HEK293T (cell line): ENCODE data around the gene NUP205.

ENCODE experiments used
- CTCF ChIA-PET: fragments of 350-600 bp; formaldehyde crosslinking; extraction: SDS; loops from one replicate; lab custom pipeline; 2021; ENCODE audit warnings: antibody characterized with exemption, inconsistent platforms; lab: Yijun Ruan, JAX
- POLR2A ChIA-PET: fragments of 350-600 bp; formaldehyde crosslinking; extraction: SDS; loops from one replicate; lab custom pipeline; 2020; ENCODE audit warnings: antibody characterized with exemption, inconsistent platforms; lab: Yijun Ruan, JAX
- DNase-seq: peaks from one replicate; pipeline ENCODE4 v3.0.0; 2012; ENCODE audit warnings: mixed read lengths; ENCODE audit errors: extremely low spot score
- ARNT ChIP-seq: fragments of 450-650 bp; IDR thresholded peaks from 2 replicates; pipeline ENCODE4 v1.6.1; 2017; ENCODE audit warnings: mild to moderate bottlenecking
- BHLHE40 ChIP-seq: fragments of 450-650 bp; IDR thresholded peaks from 2 replicates; pipeline ENCODE4 v1.6.1; 2016; ENCODE audit warnings: mild to moderate bottlenecking, moderate library complexity, borderline replicate concordance
- CTBP1 ChIP-seq: fragments of 450-650 bp; IDR thresholded peaks from 2 replicates; pipeline ENCODE4 v1.6.1; 2016; ENCODE audit warnings: borderline replicate concordance
- ELF4 ChIP-seq: fragments of 450-650 bp; IDR thresholded peaks from 2 replicates; pipeline ENCODE4 v1.6.1; 2017; ENCODE audit warnings: antibody characterized with exemption
- FOXA1 ChIP-seq: fragments of 450-650 bp; IDR thresholded peaks from 2 replicates; pipeline ENCODE4 v1.6.1; 2016; ENCODE audit warnings: mild to moderate bottlenecking
- FOXK2 ChIP-seq: fragments of 450-650 bp; IDR thresholded peaks from 2 replicates; pipeline ENCODE4 v1.6.1; 2016; ENCODE audit warnings: mild to moderate bottlenecking
- FOXM1 ChIP-seq: fragments of 450-650 bp; IDR thresholded peaks from 2 replicates; pipeline ENCODE4 v1.6.1; 2017; ENCODE audit warnings: mild to moderate bottlenecking, borderline replicate concordance
- HDGF ChIP-seq: fragments of 450-650 bp; IDR thresholded peaks from 2 replicates; pipeline ENCODE4 v1.6.1; 2017; ENCODE audit warnings: antibody characterized with exemption, borderline replicate concordance
- L3MBTL2 ChIP-seq: fragments of 450-650 bp; conservative IDR thresholded peaks from 2 replicates; pipeline ENCODE4 v1.6.1; 2016; ENCODE audit warnings: mild to moderate bottlenecking
- LEF1 ChIP-seq: fragments of 450-650 bp; IDR thresholded peaks from 2 replicates; pipeline ENCODE4 v1.6.1; 2017; ENCODE audit warnings: mild to moderate bottlenecking, borderline replicate concordance
- NFRKB ChIP-seq: fragments of 450-650 bp; IDR thresholded peaks from 2 replicates; pipeline ENCODE4 v1.6.1; 2016; ENCODE audit warnings: mild to moderate bottlenecking, moderate library complexity
- SP1 ChIP-seq: fragments of 450-650 bp; IDR thresholded peaks from 2 replicates; pipeline ENCODE4 v1.6.1; 2017
- SUZ12 ChIP-seq: fragments of 450-650 bp; IDR thresholded peaks from 2 replicates; pipeline ENCODE4 v1.6.1; 2016; ENCODE audit warnings: mild to moderate bottlenecking
- TARDBP ChIP-seq: fragments of 450-650 bp; IDR thresholded peaks from 2 replicates; pipeline ENCODE4 v1.6.1; 2016
- ZNF384 ChIP-seq: fragments of 450-650 bp; IDR thresholded peaks from 2 replicates; pipeline ENCODE4 v1.6.1; 2016
- TF ChIP-seq, protein P1 (sequence below): fragments of 450-650 bp; IDR thresholded peaks from 2 replicates; pipeline ENCODE4 v1.6.1; 2016

NUP205 gene

DNA sequence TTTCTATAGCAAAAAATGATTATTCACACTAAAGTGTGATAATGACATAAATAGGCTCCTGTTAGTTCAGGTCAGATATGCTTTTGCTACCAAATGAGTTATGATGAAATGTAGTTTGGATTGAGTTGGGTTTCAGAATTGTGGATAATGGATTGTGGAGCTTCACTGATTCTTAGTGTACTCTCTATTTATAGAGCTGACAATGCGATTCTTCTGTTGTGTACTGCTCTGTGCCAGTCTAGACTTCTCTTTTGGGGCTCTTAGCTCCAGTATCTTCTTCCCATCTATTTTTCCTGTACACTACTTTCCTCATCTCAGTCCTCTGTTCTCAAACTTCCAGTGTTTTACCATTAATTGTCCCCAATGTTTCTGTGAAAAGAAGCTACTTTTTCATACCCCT, 112.1 kb downstream of the NUP205 start:
- POLR2A ChIA-PET, result interaction anchor here (1.0 to 2.6 kb wide), 2 partner anchors 8 to 45 kb away, joined by 3 to 14 read pairs; partner anchors contain the start of gene STMP1
- no peak for DNase-seq
- CTCF ChIA-PET, result interaction anchor here (3.7 kb wide), 1 partner anchor 41 kb away, joined by 11 read pairs; no protein-coding TSS in a partner anchor
- no peak for TF ChIP-seq FOXK2
- TF ChIP-seq ZNF384, result no peak
- no peak for TF ChIP-seq LEF1
- no peak for TF ChIP-seq BHLHE40
- no peak for TF ChIP-seq HDGF
- TF ChIP-seq, protein P1, sequence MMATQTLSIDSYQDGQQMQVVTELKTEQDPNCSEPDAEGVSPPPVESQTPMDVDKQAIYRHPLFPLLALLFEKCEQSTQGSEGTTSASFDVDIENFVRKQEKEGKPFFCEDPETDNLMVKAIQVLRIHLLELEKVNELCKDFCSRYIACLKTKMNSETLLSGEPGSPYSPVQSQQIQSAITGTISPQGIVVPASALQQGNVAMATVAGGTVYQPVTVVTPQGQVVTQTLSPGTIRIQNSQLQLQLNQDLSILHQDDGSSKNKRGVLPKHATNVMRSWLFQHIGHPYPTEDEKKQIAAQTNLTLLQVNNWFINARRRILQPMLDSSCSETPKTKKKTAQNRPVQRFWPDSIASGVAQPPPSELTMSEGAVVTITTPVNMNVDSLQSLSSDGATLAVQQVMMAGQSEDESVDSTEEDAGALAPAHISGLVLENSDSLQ, result no peak
- TF ChIP-seq FOXA1, result no peak
- no peak for TF ChIP-seq SP1
- no peak for TF ChIP-seq CTBP1
- TF ChIP-seq ARNT, result no peak

DNA sequence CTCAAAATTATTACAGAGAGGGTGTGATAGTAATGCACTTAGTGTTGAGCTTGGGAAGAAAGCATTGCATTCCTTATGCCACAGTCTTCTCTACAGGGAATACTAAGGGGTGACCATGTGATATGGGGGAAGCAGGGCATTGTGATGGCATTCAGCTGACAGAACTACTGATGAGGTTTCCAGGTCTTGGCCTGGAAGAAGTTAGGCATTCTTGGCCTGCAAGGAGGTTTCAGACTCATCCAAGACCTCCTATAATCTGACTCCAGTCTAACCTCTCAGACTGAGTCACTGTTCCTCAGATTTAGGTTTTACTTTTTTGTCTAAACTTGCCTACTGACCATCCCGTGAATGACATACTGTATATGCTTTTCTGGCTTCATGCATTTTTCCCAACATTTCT, 112.5 kb downstream of the NUP205 start:
- TF ChIP-seq CTBP1 (no peak), ARNT (no peak), BHLHE40 (no peak), LEF1 (no peak), SUZ12 (no peak), ELF4 (no peak), NFRKB (no peak)
- no peak for DNase-seq
- CTCF ChIA-PET, result interaction anchor here (3.7 kb wide), 1 partner anchor 41 kb away, joined by 11 read pairs; no protein-coding TSS in a partner anchor
- POLR2A ChIA-PET, result interaction anchor here (1.0 to 2.6 kb wide), 2 partner anchors 8 to 44 kb away, joined by 3 to 14 read pairs; partner anchors contain the start of gene STMP1

DNA sequence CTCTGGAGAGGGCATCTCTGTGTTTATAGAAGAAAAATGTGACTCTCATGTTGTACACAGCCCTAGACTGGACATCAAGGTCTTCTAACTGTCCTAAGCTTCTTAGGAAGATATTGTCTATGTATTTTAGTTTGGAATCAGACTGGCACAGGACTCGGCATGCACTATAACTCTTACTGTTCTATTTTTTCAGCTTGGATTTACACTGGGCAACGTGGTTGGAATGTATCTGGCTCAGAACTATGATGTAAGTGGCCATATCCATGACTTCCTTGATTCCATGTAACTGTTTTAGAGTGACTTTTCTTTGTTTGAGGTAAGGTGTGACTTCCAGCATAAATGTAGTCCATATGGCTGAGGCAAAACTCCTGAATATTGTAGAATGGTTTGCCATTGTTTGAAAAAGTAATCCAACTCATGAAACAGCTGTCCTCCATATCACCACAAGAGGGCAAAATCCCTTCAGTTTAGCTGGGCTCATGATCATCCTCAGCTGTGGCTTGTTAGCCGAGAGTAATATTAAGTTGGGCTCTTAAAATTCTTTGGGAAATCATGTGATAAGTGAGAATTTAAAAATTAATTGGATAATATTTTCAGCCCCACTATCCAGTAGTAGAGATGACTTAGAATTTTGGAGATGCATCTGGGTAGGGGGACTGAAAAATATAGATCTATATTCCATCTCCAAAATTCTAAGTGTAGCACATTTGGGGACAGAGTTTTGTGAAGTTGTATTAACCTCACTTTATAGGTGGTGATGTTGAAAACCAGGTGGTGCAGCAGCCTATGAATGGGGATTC, 115.0 kb downstream of the NUP205 start:
- no peak for TF ChIP-seq ARNT
- no peak for TF ChIP-seq HDGF
- no peak for TF ChIP-seq BHLHE40
- TF ChIP-seq ELF4, result no peak
- no peak for TF ChIP-seq NFRKB
- no peak for TF ChIP-seq TARDBP
- TF ChIP-seq SUZ12, result no peak
- TF ChIP-seq ZNF384, result no peak
- TF ChIP-seq CTBP1, result no peak
- TF ChIP-seq, protein P1, result no peak
- no peak for TF ChIP-seq FOXA1
- no peak for TF ChIP-seq LEF1
- TF ChIP-seq SP1, result no peak
- no peak for TF ChIP-seq L3MBTL2
- TF ChIP-seq FOXM1, result no peak
- no peak for TF ChIP-seq FOXK2
- ChIA-PET POLR2A (interaction anchor here (1.0 to 1.7 kb wide), 4 partner anchors 9 to 125 kb away, joined by 3 to 11 read pairs (median 6); partner anchors contain the start of genes SLC13A4 and STMP1), CTCF (interaction anchor here (0.7 to 3.7 kb wide), 13 partner anchors 8 to 398 kb away, joined by 3 to 19 read pairs (median 6); partner anchors contain the start of gene STMP1)
- peak; percentile 81 for DNase-seq

DNA sequence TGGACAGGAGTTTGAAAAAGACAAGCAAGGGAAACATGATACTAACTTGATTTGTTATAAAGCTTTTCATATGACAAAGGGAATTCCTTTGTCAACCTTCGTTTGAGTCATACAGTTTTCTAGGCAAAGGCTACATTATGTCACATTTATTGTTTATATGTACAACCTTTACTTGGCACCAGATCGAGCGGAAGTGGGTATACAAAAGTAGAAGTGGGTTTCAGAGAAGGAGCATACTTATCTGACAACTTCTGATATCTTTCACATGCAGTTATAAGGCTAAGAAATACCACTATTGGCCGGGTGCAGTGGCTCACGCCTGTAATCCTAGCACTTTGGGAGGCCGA, 115.6 kb downstream of the NUP205 start:
- POLR2A ChIA-PET, result interaction anchor here (1.0 to 1.7 kb wide), 4 partner anchors 9 to 125 kb away, joined by 3 to 11 read pairs (median 6); partner anchors contain the start of genes SLC13A4 and STMP1
- CTCF ChIA-PET, result interaction anchor here (0.7 to 3.7 kb wide), 10 partner anchors 9 to 392 kb away, joined by 3 to 19 read pairs (median 6); no protein-coding TSS in a partner anchor
- no peak for DNase-seq
- TF ChIP-seq FOXA1 (no peak), SP1 (no peak), TARDBP (no peak), CTBP1 (no peak), FOXK2 (no peak), SUZ12 (no peak), ARNT (no peak), ZNF384 (no peak), FOXM1 (no peak), L3MBTL2 (no peak), LEF1 (no peak), NFRKB (no peak), ELF4 (no peak), BHLHE40 (no peak)
- TF ChIP-seq, protein P1, result no peak

DNA sequence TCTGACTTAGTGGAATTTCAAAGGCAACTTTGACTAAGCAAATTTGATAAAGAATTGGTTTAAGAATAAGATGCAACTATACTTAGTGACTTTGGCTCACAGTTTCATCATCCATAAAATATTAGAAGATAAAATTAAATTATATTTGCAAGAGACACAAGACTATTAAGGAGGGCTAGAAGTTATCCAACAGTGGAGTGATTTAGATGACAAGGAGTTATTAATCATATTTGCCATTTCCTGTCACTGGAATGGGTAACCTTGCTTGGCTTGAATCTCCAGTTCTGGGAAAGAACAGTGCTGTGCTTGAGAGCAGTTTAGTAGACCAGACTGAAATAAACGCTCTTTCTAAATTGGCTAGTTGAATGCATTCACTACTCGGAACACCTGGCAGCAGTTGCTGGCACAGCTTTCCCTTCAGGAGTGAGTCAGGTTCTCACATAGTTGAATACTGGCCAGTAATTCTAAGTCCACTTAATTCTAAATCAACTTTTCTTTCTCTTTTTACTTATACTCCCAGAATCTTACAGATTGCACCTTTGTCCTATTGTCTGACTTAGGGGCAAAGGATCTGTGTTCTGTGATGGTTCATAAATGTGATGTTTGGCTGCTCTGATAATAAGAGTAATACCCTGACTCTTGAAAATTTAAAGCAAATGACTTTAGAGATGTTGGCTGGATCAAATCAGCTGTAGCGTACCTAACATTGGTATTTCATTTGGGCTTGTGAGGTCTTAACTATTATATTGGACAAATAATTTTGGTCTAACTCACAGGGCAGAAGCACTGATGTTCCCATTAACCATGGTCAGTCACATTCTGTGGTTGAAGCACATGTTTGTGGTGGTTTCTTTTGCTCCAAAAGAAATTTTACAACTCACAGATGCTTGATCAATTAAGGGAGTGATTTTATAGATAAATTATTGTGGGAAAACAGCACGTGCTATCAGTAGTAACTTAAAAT, 121.2 kb downstream of the NUP205 start:
- POLR2A ChIA-PET, result no interaction called here
- CTCF ChIA-PET, result interaction anchor here (0.5 kb wide), 1 partner anchor 1962 kb away, joined by 3 read pairs; no protein-coding TSS in a partner anchor

More for the DNA sequence above, 121.2 kb downstream of the NUP205 start:
- no peak for DNase-seq
- TF ChIP-seq, protein P1, result no peak
- no peak for TF ChIP-seq HDGF
- TF ChIP-seq ARNT, result no peak
- TF ChIP-seq ELF4, result no peak
- TF ChIP-seq BHLHE40, result no peak
- TF ChIP-seq LEF1, result no peak
- no peak for TF ChIP-seq CTBP1
- no peak for TF ChIP-seq SP1
- TF ChIP-seq TARDBP, result no peak
- TF ChIP-seq FOXM1, result no peak
